GM19193 (cell line): ENCODE data around the gene NMB.
A peak's percentile ranks its signal among the peaks of the same experiment; 100 is the strongest.

Experiments used
- POLR2A ChIP-seq: IDR thresholded peaks from 4 replicates; pipeline ENCODE4 v1.6.1; 2011; ENCODE audit not compliant: insufficient read depth, insufficient read length; ENCODE audit errors: extremely low read depth

Gene NMB

DNA sequence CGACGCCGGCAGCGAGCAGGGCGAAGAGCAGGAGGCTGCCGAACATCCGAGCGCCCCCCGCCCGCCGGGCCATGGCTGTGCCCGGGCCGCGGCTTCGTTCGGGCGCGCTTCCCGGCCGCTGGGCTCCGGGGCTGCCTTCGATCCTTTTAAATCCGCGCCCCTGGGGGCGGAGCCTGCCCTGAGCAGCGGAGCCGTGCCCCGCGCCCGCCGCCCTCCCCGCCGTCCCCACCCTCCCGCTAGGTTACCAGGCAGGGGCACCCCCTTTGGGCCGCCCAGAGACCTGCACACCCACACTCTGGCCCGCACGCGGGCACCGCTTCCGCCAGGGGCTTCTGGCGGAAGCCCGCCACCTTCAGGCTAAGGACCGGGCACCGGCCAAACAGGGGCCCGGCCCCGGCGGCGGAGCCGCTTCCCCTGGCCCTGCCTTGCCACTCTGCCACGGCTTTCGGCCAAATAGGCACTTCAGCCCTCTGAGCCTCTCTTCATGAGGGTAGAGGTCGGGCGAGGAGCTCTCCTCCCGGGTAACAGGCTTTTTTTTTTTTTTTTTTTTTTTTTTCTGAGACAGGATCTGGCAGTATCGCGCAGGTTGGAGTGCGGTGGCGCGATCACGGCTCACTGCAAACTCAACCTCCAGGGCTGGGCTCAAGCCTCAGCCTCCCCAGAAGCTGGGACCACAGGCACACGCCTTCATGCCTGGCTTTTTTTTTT lies at the start of gene NMB:
TSS of gene NMB (minus strand) at position 120 of the 708 bp plus-strand sequence. CDS start at position 73, 47 bp downstream.
- TF ChIP-seq POLR2A, result peak; percentile 54

DNA sequence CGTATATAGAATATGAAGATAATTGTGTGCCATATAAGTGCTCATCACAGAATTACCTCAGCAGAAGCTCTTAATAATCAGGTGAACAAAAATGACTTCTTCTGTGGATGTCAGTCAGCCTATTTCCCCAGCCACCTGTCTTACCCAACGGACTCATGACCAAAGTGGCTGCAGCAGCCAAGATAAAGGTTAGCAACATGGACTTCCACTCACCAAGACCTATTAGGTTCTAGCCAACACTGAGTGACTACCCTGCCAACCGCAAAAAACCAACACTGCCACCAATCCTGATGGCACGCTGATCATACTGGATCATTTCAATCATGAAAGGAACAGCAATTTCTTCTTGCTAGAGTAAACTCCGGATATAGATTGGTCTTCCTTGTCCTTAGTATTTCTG lies 45.8 kb upstream of the NMB start:
- TF ChIP-seq POLR2A, result no peak

DNA sequence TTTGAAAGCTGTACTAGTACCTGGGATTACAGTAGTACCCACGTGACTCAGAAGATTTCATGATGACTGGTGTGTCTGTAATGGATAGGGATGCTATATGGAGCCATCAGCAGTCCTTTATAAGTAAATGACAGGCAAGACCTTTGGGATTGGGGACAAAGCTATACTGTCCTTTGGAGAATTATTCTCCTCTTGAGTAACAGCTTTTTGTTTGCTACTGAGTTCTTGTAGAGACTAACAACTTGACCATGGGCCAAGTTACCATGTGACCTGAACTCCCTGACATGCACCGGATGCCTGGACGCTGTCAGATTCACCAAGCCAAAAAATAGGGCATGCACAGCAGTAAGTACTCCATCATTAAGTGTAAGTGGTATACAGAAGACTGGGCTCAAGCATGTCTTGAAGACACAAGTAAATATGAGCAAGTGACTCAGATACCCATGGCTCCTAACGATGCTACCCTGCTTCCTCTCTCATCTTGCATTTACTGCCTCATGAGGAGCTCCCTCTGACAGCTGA lies 45.0 kb upstream of the NMB start:
- TF ChIP-seq POLR2A, result no peak

DNA sequence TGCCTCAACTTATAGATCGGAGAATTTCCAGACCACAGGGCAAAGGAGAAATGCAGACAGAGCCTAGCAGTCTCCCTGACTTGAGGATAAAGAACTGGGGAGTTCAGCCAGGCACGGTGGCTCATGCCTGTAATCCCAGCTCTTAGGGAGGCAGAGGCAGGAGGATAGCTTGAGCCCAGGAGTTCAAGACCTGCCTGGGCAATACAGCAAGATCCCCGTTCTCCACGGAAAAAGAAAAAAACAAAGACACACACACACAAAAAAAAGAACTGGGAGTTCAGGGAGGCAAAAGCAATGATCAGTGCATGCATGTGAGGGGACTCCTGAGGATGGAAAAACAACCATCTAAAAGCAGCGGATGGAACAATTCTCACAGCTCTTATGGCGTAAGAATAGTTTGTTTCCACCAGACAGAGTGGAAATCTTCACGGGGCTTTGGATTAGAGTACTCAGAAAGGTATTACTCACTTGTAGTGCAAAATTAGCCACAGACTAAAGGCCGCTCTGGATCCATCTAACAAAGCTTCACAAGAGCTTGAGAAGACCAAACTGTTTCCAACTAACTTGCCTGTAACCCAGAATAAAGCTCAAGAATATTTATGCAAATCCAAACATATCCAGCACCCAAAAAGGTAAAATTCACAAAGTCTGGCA lies 41.7 kb upstream of the NMB start:
- no peak for TF ChIP-seq POLR2A

DNA sequence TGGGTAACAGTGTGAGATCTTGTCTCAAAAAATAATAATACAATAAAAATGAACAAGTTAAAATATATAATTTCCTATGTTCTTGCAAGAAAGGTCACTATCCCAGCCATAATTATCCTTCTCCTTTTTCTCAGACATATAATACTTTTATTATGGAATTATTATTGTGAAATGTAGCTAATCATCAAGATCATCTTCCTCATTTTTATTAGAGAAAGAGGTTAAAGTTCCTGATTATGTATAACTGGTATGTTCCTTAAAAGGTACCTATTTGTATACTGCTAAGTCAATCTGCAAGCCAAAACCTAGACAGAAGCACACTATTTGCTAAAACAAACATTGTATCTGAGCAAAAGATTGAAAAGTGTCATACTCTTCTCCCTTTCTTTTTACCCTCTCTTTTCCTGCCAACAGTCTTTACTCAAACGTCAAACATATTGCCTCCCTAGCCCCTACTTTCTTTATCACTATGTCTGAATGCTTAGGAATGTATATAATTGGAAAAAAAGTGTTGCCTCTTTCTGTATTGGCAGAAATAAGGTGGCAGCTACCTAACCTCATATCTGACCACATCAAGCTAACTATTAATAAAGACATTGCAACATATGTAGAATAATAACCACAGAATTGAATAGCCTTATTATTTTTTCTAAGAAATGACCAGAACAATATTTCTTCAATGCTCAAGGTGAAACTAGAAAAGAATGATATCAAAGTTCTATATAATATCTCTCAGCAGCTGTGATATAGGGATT lies 39.4 kb upstream of the NMB start:
- TF ChIP-seq POLR2A, result no peak

- TF ChIP-seq POLR2A, result no peak
Measured at GRCh38 chr15:84696757-84697156, 38.8 kb upstream of the NMB start.

- TF ChIP-seq POLR2A, result no peak
Measured at GRCh38 chr15:84690342-84690741, 32.3 kb upstream of the NMB start.

GRCh38 chr15:84689858-84690257 lies 31.9 kb upstream of the NMB start:
- TF ChIP-seq POLR2A, result no peak

DNA sequence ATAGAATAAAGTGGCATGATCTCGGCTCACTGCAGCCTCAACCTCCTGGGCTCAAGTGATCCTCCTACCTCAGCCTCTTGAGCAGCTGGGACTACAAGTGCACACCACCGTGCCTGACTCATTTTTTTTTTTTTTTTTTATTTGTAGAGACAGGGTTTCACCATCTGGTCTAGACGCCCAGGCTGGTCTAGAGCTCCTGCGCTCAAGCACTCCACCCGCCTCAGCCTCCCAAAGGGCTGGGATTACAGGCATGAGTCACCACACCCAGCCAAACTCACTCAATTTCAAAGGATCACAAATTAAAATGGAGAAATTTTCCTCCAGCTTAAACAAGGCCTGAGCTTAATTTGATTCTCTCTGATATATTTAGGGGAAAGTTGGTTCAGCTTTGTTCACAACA lies 27.3 kb upstream of the NMB start:
- no peak for TF ChIP-seq POLR2A

GRCh38 chr15:84684092-84684491 lies 26.1 kb upstream of the NMB start:
- TF ChIP-seq POLR2A, result no peak

GRCh38 chr15:84681831-84682230 lies 23.8 kb upstream of the NMB start:
- TF ChIP-seq POLR2A, result no peak

DNA sequence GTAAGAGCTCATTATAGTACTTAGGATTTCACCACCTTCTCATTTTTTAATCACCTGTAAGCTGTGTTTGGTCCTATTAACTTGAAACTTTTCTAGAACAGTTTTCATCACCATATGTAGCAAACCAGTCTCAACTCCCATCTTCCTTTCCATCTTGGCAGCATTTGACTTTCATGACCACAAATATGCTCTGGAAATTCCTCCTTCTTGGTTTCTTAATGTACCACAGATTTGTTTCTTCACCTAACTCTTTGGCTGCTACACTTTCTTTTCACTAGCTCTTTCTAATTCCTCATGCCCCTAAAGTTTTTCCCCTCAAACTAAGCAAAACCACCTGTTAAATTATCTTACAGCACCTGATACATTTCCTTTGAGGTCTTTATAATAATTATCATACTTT lies 13.2 kb upstream of the NMB start:
- TF ChIP-seq POLR2A, result no peak

DNA sequence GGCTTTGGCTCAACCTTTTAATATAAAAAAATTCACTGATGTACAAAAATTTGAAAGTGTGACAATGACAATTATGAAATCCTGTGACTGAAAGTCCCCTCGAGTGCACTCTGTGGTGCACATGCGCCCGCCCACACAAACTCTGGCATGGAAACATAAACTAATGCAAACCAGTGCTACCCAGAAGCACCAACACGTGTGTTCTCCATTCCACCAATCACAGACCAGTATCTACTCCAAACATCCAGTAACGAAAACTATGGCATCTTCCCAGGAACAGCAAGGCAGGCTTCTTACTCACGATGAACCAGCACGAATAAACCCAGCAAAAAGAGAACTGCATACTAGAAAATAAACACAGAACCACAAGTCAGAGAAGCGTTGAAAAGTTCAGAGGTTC lies 11.7 kb upstream of the NMB start:
- TF ChIP-seq POLR2A, result no peak

DNA sequence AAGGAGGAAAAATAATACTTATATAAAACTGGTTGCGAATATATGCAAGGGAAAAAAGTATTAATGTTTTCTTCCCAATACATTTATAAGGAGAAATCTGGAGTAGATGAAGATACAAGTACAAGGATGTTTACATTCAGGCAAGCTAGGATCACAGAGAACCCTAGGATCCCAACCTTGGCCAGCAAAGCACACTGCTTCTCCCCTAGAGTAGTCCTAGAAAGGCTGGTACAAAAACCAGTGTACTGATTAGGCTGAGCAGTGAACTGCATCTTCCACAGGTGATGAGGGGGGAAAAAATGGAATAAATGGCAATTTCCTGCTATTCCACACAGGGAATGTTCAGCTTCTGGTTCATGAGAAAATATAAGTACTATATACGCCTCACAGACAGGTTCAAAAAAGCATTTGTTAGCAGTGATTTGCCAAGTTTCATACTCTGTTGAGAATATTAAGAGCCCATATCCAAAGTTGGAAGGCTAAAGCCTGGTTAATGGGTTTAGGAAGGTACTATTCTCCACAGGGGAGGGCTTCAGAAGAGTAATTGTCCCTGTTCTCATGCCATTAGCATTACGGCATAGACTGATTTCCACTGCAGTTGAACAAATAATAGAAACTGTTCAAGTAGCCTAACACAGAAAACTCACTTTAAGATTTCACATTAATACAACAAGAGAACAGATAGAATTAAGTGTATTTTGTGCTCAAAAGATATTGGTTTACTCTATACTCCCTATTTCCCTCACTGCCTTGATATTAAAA lies 10.4 kb upstream of the NMB start:
- TF ChIP-seq POLR2A, result no peak

DNA sequence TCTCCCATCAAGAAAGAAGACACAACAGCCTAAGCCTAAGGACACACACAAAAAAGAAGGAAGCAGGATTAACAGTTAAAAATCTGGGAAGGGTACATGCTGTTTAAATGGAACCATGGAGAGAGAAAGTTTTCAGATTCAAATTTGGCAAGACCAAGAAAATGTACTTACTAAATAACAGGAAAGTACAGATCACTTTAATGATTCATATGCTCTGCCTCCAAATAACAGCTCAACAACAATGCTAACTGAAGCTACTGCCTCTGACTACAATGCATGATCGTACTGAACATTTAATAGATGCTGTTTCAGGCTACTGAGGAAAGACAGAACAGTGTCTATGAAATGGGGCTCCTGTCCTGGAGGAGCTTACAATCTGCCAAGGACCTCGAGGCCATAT lies 8.4 kb upstream of the NMB start:
- TF ChIP-seq POLR2A, result no peak

DNA sequence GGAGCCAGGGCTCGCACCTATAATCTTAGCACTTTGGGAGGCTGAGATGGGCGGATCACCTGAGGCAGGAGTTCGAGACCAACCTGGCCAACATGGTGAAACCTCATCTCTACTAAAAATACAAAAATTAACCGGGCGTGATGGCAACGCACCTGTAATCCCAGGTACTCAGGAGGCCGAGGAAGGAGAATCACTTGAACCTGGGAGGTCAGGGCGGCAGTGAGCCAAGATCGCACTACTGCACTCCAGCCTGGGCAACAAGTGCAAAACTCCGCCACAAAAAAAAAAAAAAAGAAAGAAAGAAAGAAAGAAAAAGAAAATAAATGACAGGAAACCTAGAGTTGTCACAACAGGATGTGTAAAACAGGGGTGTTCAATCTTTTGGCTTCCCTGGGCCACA lies 3.0 kb upstream of the NMB start:
- no peak for TF ChIP-seq POLR2A
